22Rv1 (cell line): ENCODE measurements around the gene APOF.

ENCODE experiments used
- ZFX ChIP-seq: fragments of 450-650 bp; IDR thresholded peaks from 2 replicates; pipeline ENCODE4 v1.6.1; 2017; ENCODE audit warnings: antibody characterized with exemption, borderline replicate concordance
- TF ChIP-seq, protein P1 (sequence below): fragments of 450-650 bp; IDR thresholded peaks from 2 replicates; pipeline ENCODE4 v1.5.1; 2017; ENCODE audit warnings: mild to moderate bottlenecking

DNA sequence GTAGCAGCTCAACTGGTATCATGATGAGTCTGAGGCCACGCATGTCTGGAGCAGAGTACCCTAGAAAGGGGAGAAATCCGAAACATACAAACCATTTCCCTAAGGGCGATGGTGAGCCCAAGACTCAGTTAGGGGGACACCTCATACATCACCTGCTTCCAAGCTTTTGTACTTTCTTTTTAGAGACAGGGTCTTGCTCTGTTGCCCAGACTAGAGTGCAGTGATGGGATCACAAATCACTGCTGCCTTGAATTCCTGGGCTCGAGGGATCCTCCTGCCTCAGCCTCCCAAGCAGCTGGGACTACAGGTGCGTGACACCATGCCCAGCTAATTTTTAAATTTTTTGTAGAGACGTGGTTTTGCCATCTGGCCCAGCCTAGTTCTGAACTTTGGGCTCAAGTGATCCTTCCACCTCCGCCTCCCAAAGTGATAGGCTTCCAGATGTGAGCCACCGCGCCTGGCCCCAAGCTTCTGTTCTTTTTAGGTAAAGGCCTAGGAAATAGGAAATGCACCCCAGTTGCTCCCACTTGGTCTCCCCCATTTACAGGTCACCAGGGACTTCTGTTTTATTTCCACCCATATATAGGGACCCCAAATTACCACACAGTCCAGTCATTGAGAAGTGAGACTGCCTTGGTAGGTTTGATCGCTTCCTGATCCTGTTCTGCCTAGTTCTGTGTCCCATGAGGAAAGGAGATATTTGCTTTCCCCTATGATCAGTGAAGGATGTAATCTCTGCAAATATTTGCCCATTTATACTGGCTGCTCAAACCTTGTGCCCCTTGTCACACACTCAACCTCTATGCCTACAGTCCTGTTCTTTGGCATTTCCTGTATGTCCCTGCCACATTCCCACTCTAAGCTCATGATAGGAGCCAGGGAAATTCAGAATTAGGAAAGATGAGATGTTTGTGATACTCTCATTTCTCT lies at the start of gene APOF:
- TF ChIP-seq ZFX: no peak
- TF ChIP-seq, protein P1, sequence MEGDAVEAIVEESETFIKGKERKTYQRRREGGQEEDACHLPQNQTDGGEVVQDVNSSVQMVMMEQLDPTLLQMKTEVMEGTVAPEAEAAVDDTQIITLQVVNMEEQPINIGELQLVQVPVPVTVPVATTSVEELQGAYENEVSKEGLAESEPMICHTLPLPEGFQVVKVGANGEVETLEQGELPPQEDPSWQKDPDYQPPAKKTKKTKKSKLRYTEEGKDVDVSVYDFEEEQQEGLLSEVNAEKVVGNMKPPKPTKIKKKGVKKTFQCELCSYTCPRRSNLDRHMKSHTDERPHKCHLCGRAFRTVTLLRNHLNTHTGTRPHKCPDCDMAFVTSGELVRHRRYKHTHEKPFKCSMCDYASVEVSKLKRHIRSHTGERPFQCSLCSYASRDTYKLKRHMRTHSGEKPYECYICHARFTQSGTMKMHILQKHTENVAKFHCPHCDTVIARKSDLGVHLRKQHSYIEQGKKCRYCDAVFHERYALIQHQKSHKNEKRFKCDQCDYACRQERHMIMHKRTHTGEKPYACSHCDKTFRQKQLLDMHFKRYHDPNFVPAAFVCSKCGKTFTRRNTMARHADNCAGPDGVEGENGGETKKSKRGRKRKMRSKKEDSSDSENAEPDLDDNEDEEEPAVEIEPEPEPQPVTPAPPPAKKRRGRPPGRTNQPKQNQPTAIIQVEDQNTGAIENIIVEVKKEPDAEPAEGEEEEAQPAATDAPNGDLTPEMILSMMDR: no peak
